Measurements from ENCODE around the gene ONECUT2.
"Not testable (repeated sequence)": the region's sequence is repeated elsewhere in the genome, so short reads cannot be mapped to it uniquely, and the experiment has no call there.

Gene ONECUT2

DNA sequence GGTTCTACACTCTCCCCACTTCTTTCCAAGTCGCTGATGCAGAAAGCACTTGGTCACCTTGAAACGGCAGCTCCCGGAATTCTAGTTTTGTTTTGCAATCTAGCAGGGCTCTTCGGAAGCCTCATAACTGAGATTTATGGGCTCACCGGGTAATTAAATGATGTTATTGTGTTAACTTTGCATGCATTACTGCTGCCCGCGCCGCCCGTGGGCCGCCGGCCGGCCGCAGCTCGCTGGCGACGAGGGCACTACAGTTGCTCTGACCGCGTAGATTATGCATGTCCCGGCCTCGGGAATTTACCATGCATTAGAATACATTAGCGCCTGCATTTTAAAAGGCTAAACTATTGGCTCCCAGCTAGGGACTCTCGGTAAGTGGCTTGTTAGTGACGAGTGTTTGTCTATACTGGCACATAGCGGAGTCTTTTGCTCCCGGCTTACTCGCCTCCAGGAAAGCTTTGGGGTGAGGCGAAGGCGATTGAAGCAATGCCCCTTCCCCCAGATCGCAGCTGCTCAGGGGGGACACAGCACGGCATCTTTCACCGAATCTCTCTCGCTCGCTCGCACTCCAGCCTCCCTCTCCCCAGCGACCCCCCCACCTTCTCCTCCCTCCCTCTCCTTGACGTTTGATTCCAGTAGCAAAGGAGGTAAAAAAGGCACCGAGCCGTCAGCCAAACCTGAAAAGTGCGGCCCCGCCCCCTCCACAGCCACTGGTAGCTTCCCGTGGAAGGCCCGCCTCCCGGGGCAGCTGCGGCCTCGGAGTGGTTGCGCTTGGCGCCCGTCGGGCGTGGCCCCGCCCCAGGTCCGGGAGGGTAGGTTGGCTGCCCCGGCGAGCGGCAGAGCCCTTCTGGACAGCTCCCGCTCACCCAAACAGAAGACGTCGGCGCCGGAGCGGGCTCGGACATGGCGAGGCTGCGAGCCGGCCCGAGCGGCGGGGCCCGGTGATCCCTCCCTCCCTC lies at the start of gene ONECUT2:
TSS of gene ONECUT2 (plus strand) at position 839 of the 959 bp plus-strand sequence. CDS start 343 bp downstream, outside the sequence.
- H3K4me3 ChIP-seq (ENCODE audit: low read depth, low read length), result peak within 1 kb of the TSS; percentile 41
- TF ChIP-seq, protein P1, sequence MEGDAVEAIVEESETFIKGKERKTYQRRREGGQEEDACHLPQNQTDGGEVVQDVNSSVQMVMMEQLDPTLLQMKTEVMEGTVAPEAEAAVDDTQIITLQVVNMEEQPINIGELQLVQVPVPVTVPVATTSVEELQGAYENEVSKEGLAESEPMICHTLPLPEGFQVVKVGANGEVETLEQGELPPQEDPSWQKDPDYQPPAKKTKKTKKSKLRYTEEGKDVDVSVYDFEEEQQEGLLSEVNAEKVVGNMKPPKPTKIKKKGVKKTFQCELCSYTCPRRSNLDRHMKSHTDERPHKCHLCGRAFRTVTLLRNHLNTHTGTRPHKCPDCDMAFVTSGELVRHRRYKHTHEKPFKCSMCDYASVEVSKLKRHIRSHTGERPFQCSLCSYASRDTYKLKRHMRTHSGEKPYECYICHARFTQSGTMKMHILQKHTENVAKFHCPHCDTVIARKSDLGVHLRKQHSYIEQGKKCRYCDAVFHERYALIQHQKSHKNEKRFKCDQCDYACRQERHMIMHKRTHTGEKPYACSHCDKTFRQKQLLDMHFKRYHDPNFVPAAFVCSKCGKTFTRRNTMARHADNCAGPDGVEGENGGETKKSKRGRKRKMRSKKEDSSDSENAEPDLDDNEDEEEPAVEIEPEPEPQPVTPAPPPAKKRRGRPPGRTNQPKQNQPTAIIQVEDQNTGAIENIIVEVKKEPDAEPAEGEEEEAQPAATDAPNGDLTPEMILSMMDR (IDR thresholded peaks at IDR 0.05; ENCODE audit: low read depth, low read length, missing control alignments), result no peak
- peak; percentile 55 for DNase-seq (ENCODE audit: low read depth)
- in situ Hi-C loops (cut with HindIII; ENCODE audit: low sequenced_read_pairs), result no loop called here

DNA sequence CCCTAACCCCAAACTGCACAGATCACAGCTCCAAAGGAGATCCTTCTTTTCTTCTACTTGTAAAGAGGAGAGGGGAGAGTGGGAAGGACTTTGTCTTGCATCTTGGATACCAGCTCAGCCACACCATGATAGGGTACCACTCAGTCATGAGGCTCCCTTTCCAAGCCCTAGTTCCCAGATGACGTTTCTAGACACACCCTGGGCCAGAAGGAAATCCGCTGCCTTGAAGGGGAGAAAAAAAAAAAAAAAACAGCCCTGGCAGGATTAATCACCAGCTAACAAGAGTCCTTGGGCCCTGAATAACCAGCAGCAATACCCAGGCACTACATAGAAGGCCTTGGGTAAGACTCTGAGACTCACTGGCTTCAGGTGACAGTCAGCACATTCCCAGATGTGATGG lies 45.9 kb upstream of the ONECUT2 start:
- TF ChIP-seq, protein P1 (IDR thresholded peaks at IDR 0.05; ENCODE audit: low read depth, low read length, missing control alignments), result no peak
- no peak overlapping the region for H3K4me3 ChIP-seq (ENCODE audit: low read depth, low read length)
- in situ Hi-C loops (cut with HindIII; ENCODE audit: low sequenced_read_pairs), result no loop called here
- DNase-seq (ENCODE audit: low read depth), result no peak

DNA sequence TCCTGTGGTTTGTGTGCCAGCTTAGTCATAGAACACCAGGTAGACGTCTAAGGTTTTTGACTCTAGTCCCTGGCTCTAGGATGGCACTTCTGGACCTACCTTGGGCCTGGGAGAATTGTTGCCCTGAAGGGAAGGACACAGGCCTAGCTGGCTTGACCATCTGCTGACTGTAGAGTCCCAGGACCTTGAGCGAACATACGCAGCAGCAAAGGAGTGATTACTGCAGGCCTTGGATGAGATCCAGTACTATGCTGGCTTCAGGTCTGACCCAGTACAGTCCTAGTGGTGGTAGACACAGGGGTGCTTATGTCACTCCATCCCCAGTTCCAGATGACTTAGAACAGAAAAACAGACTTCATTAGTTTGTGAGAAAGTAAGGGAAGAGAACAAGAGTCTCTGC lies 45.1 kb upstream of the ONECUT2 start:
- TF ChIP-seq, protein P1 (IDR thresholded peaks at IDR 0.05; ENCODE audit: low read depth, low read length, missing control alignments), result no peak
- in situ Hi-C loops (cut with HindIII; ENCODE audit: low sequenced_read_pairs), result no loop called here
- DNase-seq (ENCODE audit: low read depth), result no peak
- no peak overlapping the region for H3K4me3 ChIP-seq (ENCODE audit: low read depth, low read length)

DNA sequence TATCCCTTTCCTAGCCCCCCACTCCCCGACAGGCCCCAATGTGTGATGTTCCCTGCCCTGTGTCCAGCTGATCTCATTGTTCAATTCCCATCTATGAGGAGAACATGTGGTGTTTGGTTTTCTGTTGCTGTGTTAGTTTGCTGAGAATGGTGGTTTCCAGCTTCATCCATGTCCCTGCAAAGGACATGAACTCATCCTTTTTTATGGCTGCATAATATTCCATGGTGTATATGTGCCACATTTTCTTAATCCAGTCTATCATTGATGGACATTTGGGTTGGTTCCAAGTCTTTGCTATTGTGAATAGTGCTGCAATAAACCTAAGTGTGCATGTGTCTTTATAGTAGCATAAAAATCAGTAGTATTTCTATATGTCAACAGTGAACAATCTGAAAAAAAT lies 40.4 kb upstream of the ONECUT2 start:
- H3K4me3 ChIP-seq (ENCODE audit: low read depth, low read length); in situ Hi-C loops (cut with HindIII; ENCODE audit: low sequenced_read_pairs); DNase-seq (ENCODE audit: low read depth): not testable (repeated sequence)

DNA sequence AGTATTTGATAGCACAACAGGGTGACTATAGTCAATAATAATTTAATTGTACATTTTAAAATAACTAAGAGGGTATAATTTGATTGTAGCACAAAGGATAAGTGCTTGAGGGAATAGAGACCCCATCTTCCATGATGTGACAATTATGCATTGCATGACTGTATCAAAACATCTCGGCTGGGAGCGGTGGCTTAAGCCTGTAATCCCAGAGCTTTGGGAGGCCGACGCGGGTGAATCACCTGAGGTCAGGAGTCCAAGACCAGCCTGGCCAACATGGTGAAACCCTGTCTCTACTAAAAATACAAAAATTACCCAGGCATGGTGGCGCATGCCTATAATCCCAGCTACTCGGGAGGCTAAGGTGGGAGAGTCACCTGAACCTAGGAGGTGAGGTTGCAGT lies 38.3 kb upstream of the ONECUT2 start:
- H3K4me3 ChIP-seq (ENCODE audit: low read depth, low read length); DNase-seq (ENCODE audit: low read depth); in situ Hi-C loops (cut with HindIII; ENCODE audit: low sequenced_read_pairs): not testable (repeated sequence)

DNA sequence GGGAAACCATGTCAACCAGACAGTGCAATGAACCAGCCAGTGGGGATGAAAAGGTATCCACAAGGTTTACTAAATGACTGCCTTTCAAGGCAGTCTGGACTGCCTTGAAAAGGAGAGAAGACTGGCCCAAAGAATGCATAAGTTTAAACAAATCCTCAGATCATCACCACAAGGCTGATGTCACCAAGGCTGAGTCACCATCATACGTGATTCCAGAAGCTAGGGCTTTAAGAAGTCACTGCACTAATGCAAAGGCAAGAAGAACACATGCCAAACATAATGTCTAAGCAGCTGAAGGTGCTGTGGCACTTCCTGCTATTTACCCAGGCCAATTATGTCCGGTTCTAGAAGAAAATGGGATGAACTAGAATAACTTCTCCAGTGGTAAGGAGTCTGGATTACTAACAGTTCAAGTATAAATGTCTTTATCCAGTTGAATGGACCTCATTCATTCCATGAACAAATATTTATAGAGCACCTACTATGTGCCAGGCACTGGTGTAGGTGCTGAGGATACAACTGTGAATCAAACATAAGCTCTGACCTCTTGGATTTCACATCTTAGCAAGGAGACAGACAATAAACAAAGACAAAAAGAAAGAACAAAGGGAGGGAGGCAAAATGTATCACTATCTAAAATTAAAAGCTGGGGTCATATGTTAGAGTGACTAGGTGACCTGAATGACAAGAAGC lies 37.6 kb upstream of the ONECUT2 start:
- no peak for DNase-seq (ENCODE audit: low read depth)
- TF ChIP-seq, protein P1 (IDR thresholded peaks at IDR 0.05; ENCODE audit: low read depth, low read length, missing control alignments), result no peak
- no peak overlapping the region for H3K4me3 ChIP-seq (ENCODE audit: low read depth, low read length)
- in situ Hi-C loops (cut with HindIII; ENCODE audit: low sequenced_read_pairs), result no loop called here

DNA sequence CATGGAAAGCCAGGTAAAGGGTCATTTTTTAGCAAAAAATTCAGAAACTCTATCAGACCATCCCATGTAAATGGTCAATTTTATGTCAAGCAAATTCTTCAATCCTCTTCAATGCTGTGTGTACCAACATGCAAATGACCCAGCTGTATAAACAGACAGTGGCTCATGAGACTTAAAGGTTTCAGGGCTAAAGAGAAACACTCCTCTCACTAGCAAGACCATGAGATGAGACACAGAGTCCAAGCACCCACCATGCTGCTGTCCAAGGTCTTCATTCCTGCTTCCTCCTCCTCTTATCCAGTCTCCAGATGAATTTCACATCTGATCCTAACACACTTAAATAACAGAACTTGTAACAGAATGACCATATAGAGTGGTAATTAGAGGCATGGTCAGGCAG lies 30.8 kb upstream of the ONECUT2 start:
- no peak overlapping the region for H3K4me3 ChIP-seq (ENCODE audit: low read depth, low read length)
- in situ Hi-C loops (cut with HindIII; ENCODE audit: low sequenced_read_pairs), result no loop called here
- TF ChIP-seq, protein P1 (IDR thresholded peaks at IDR 0.05; ENCODE audit: low read depth, low read length, missing control alignments), result no peak
- DNase-seq (ENCODE audit: low read depth), result no peak
